VCaP (cell line): ENCODE results near the gene DYSF.

Experiments used
- H3K27ac ChIP-seq: fragments of 450-650 bp; 2 replicates; pipeline ENCODE4 v1.5.1; 2017
- CTCF ChIP-seq: fragments of 450-650 bp; conservative IDR thresholded peaks from 2 replicates; pipeline ENCODE4 v1.5.1; 2017; ENCODE audit warnings: mild to moderate bottlenecking, moderate library complexity

DYSF gene

GRCh38 chr2:71687412-71687811 is 234.1 kb downstream of the DYSF start:
- H3K27ac ChIP-seq, result no peak overlapping the region
- TF ChIP-seq CTCF, result no peak

GRCh38 chr2:71688530-71688929 is 235.2 kb downstream of the DYSF start:
- TF ChIP-seq CTCF, result no peak
- H3K27ac ChIP-seq, result no peak overlapping the region

- no peak overlapping the region for H3K27ac ChIP-seq
- TF ChIP-seq CTCF, result no peak
Measured at GRCh38 chr2:71689393-71689792, 236.0 kb downstream of the DYSF start.

- TF ChIP-seq CTCF, result no peak
- H3K27ac ChIP-seq, result no peak overlapping the region
Measured at GRCh38 chr2:71689968-71690834, 236.8 kb downstream of the DYSF start.

- no peak for TF ChIP-seq CTCF
- H3K27ac ChIP-seq, result no peak overlapping the region
Measured at GRCh38 chr2:71690876-71691475, 237.6 kb downstream of the DYSF start.

GRCh38 chr2:71691747-71692441 is 238.5 kb downstream of the DYSF start:
- H3K27ac ChIP-seq, result no peak overlapping the region
- no peak for TF ChIP-seq CTCF

GRCh38 chr2:71692621-71693277 is 239.4 kb downstream of the DYSF start:
- no peak overlapping the region for H3K27ac ChIP-seq
- TF ChIP-seq CTCF, result no peak
